Sigmoid colon (tissue), 7 donors: ENCODE measurements around the gene EHD1. TPM values are rescaled to one million over a fixed set of nuclear protein-coding genes. Genes with fewer than 3 reads are reported as not detected.

Experiments used
- DNase-seq: peaks from one replicate; pipeline ENCODE4 v3.0.0-alpha.2; 2019
- H3K27ac ChIP-seq, 4 donors: fragments of 200-600 bp; sonication (generic); one replicate each; pipeline ENCODE4 v1.5.1; 2016 to 2019; ENCODE audit warnings: mild to moderate bottlenecking in 1 of 4
- H3K27me3 ChIP-seq, 3 donors: fragments of 200-600 bp; sonication (generic); one replicate each; pipeline ENCODE4 v1.5.1; 2019; ENCODE audit warnings: mild to moderate bottlenecking in 1 of 3
- H3K36me3 ChIP-seq, 4 donors: fragments of 200-600 bp; sonication (generic); one replicate each; pipeline ENCODE4 v1.5.1; 2016 to 2019
- H3K4me1 ChIP-seq, 4 donors: fragments of 200-600 bp; sonication (generic); one replicate each; pipeline ENCODE4 v1.5.1; 2017 to 2019
- H3K4me3 ChIP-seq, 4 donors: fragments of 200-600 bp; sonication (generic); one replicate each; pipeline ENCODE4 v1.5.1; 2017 to 2019; ENCODE audit warnings: mild to moderate bottlenecking in 2 of 4, moderate library complexity in 1 of 4
- H3K9me3 ChIP-seq, 4 donors: fragments of 200-600 bp in 3 of 4; sonication (generic) in 3 of 4; one replicate each; pipeline versions ENCODE4 v1.5.1 to v1.6.1; 2013 to 2019
- CTCF ChIP-seq, 4 experiments: fragments of 450-650 bp in 3 of 4; fragments of 200-600 bp in 1 of 4; IDR thresholded peaks; one replicate each; pipeline ENCODE4 v1.5.1; 2016 to 2019; ENCODE audit warnings: antibody characterized with exemption in 4 of 4, mild to moderate bottlenecking in 3 of 4, moderate library complexity in 2 of 4
- EP300 ChIP-seq, 4 donors: sonication (generic); formaldehyde crosslinking; IDR thresholded peaks; one replicate each; pipeline ENCODE4 v1.6.1; 2017; ENCODE audit warnings: antibody characterized with exemption in 4 of 4
- POLR2A ChIP-seq, 2 donors: fragments of 450-650 bp; IDR thresholded peaks; one replicate each; pipeline ENCODE4 v1.6.1; 2016; ENCODE audit warnings: antibody characterized with exemption in 2 of 2, mild to moderate bottlenecking in 2 of 2, moderate library complexity in 2 of 2
- POLR2AphosphoS5 ChIP-seq, 4 donors: sonication (generic); formaldehyde crosslinking; IDR thresholded peaks; one replicate each; pipeline ENCODE4 v1.6.1; 2017; ENCODE audit warnings: antibody characterized with exemption in 4 of 4
- WGBS, 2 donors: extraction: QIAGEN DNeasy Blood & Tissue Kit; methylation state at CpG; one replicate each; pipeline ENCODE4 v1.1.7; 2013; 5-methylcytosine and 5-hydroxymethylcytosine counted together
- intact Hi-C: fragments of 100-400 bp; cut with DNase I; formaldehyde crosslinking; loops from one replicate; pipeline ENCODE4 v1.15.1; 2023
- polyA plus RNA-seq, 3 donors: library from polyadenylated mRNA; stranded (reverse); fragments of 200-250 nt; gene quantifications; one replicate each; pipeline ENCODE4 v1.2.3, GENCODE V29; 2013
- total RNA-seq, 4 donors: library from RNA; depleted of rRNA; stranded (reverse); fragments of >200 nt; gene quantifications; one replicate each; pipeline ENCODE4 v1.1.0, GENCODE V29; 2016
- donor health status: healthy with polysubstance abuse.
- donor health status: Bipolar disorder and iron deficiency.
- donor health status: healthy.

Gene EHD1
- total and polyA plus RNA-seq, 7 donors: 27.0 to 73.1 (median 40.0) TPM

GRCh38 chr11:64834031-64834722 lies 44.2 kb downstream of the EHD1 start:
- Histone ChIP-seq H3K27ac (no peak overlapping the region), H3K4me3 (no peak overlapping the region), H3K36me3 (no peaks in the 10 kb centered on the region), H3K4me1 (no peaks in the 10 kb centered on the region), H3K9me3 (no peaks in the 10 kb centered on the region), H3K27me3 (no peaks in the 10 kb centered on the region)
- WGBS, 2 donors: 93 to 94% methylated on average over 25 of the region's 25 CpGs
- intact Hi-C loops: no loop called here
- TF ChIP-seq CTCF (IDR thresholded peaks at IDR 0.05) (no peak), EP300 (IDR thresholded peaks at IDR 0.05) (no peak), POLR2AphosphoS5 (IDR thresholded peaks at IDR 0.05) (no peak), POLR2A (IDR thresholded peaks at IDR 0.05) (no peak)
- no peak for DNase-seq

GRCh38 chr11:64833509-64833908 lies 44.9 kb downstream of the EHD1 start:
- Histone ChIP-seq H3K4me3 (no peak overlapping the region), H3K27me3 (no peaks in the 10 kb centered on the region), H3K9me3 (no peaks in the 10 kb centered on the region), H3K36me3 (no peaks in the 10 kb centered on the region), H3K4me1 (no peaks in the 10 kb centered on the region), H3K27ac (no peak overlapping the region)
- no peak for TF ChIP-seq POLR2A (IDR thresholded peaks at IDR 0.05)
- TF ChIP-seq CTCF (IDR thresholded peaks at IDR 0.05): no peak
- TF ChIP-seq EP300 (IDR thresholded peaks at IDR 0.05): no peak
- TF ChIP-seq POLR2AphosphoS5 (IDR thresholded peaks at IDR 0.05): no peak
- 84 to 92% methylated on average over 10 of the region's 10 CpGs for WGBS, 2 donors
- intact Hi-C loops: no loop called here
- DNase-seq: no peak

- DNase-seq: no peak
- intact Hi-C loops: no loop called here
- H3K27me3 ChIP-seq: no peaks in the 10 kb centered on the region
- H3K9me3 ChIP-seq: no peaks in the 10 kb centered on the region
- H3K4me1 ChIP-seq: no peaks in the 10 kb centered on the region
- no peak for TF ChIP-seq POLR2A (IDR thresholded peaks at IDR 0.05)
- no peak for TF ChIP-seq EP300 (IDR thresholded peaks at IDR 0.05)
- TF ChIP-seq CTCF (IDR thresholded peaks at IDR 0.05): no peak
- TF ChIP-seq POLR2AphosphoS5 (IDR thresholded peaks at IDR 0.05): no peak
- 93 to 94% methylated on average over 12 of the region's 12 CpGs for WGBS, 2 donors
- H3K27ac ChIP-seq: no peak overlapping the region
- H3K36me3 ChIP-seq: no peaks in the 10 kb centered on the region
- no peak overlapping the region for H3K4me3 ChIP-seq
Measured at GRCh38 chr11:64833198-64833502, 45.3 kb downstream of the EHD1 start.

GRCh38 chr11:64832467-64833197 lies 45.8 kb downstream of the EHD1 start:
- no peak overlapping the region for H3K4me3 ChIP-seq
- 94 to 95% methylated on average over 21 of the region's 21 CpGs for WGBS, 2 donors
- intact Hi-C loops: no loop called here
- no peak for DNase-seq
- H3K27me3 ChIP-seq: no peaks in the 10 kb centered on the region
- no peaks in the 10 kb centered on the region for H3K36me3 ChIP-seq
- TF ChIP-seq CTCF (IDR thresholded peaks at IDR 0.05): no peak
- H3K4me1 ChIP-seq: no peaks in the 10 kb centered on the region
- no peak overlapping the region for H3K27ac ChIP-seq
- H3K9me3 ChIP-seq: no peaks in the 10 kb centered on the region
